ENCODE data around the gene NCBP3. TPM values are rescaled to one million over a fixed set of nuclear protein-coding genes. Genes with fewer than 3 reads are reported as not detected.
A peak's percentile ranks its signal among the peaks of the same experiment; 100 is the strongest.

NCBP3 gene
- total and polyA plus RNA-seq, 9 of the 15 experiments (the other 6 are each of a cell fraction or from before 2014, with no cell fraction given): 3.1 to 25.5 (median 20.5) TPM

DNA sequence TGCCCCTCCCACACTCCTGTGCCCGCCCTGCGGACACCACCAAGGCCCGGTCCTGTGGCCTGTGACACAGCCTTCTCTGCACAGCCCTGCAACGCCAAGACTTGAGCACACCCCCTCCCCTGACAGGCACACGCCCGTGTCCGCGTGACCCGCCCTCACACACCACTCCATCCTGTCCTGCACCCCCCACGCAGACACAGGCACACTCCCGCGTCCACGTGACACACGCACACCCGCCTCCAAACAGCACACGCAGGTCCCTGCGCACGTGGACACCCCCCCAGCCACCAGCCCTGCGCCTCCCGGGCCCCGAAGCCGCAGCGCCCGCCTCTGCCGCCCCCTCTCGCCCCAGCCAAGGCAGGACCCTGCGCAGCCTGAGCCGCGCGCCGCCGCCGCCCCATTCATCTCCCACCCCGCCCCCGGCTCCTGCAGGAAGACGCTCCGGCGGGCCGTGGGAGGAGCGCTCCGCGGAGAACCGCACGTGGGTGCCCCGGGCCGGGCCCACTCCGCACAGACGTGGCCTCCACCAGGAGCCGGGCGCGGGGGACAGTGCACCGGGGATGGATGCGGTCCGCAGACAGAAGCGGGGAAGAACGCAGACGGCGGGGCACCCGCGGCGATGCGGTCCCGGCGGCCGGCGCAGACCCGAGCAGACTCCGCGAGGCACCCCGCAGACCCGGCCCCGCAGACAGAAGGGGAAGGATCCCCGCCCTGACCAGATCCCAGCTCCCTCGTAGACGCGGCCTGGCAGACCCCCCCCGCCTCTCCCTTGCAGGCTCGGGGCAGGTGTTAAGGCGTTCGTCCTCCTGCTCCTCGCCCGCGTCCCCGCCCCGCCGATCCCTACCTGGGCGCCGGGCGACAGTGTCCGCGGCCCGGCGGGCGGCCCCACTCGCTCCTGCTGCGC is 46.3 kb upstream of the NCBP3 start (continued):
- TF ChIP-seq CBFB (CRISPR knock-in tag; IDR thresholded peaks at IDR 0.05): no peak
- TF ChIP-seq CEBPZ (IDR thresholded peaks at IDR 0.05; ENCODE audit: borderline replicate concordance, low read depth, low read length): no peak
- TF ChIP-seq ZNF224 (CRISPR knock-in tag; IDR thresholded peaks at IDR 0.05): no peak
- TF ChIP-seq, protein P1, sequence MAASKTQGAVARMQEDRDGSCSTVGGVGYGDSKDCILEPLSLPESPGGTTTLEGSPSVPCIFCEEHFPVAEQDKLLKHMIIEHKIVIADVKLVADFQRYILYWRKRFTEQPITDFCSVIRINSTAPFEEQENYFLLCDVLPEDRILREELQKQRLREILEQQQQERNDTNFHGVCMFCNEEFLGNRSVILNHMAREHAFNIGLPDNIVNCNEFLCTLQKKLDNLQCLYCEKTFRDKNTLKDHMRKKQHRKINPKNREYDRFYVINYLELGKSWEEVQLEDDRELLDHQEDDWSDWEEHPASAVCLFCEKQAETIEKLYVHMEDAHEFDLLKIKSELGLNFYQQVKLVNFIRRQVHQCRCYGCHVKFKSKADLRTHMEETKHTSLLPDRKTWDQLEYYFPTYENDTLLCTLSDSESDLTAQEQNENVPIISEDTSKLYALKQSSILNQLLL (CRISPR knock-in tag; IDR thresholded peaks at IDR 0.05; ENCODE audit: borderline replicate concordance): no peak
- TF ChIP-seq MECOM (CRISPR knock-in tag; IDR thresholded peaks at IDR 0.05): no peak
- no peak for TF ChIP-seq SIN3B (IDR thresholded peaks at IDR 0.05; ENCODE audit: low read depth)
- TF ChIP-seq, protein P2, sequence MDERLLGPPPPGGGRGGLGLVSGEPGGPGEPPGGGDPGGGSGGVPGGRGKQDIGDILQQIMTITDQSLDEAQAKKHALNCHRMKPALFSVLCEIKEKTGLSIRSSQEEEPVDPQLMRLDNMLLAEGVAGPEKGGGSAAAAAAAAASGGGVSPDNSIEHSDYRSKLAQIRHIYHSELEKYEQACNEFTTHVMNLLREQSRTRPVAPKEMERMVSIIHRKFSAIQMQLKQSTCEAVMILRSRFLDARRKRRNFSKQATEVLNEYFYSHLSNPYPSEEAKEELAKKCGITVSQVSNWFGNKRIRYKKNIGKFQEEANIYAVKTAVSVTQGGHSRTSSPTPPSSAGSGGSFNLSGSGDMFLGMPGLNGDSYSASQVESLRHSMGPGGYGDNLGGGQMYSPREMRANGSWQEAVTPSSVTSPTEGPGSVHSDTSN (CRISPR knock-in tag; IDR thresholded peaks at IDR 0.05; ENCODE audit: low read depth): no peak
- TF ChIP-seq, protein P2 (tag; conservative IDR thresholded peaks at IDR 0.05; ENCODE audit: low read depth): no peak
- no peak for TF ChIP-seq TCF7 (IDR thresholded peaks at IDR 0.05; ENCODE audit: borderline replicate concordance)
- TF ChIP-seq GABPA (tag; conservative IDR thresholded peaks at IDR 0.05; ENCODE audit: low read depth): 0 out of 2 replicates have a peak, but pooled peaks have one; percentile 2
- no peak for TF ChIP-seq RHOXF2B (CRISPR knock-in tag; conservative IDR thresholded peaks at IDR 0.05)
- peak in 1 of 2 experiments; percentile 87; a peak in 1 of 4 replicates for TF ChIP-seq HDAC1 (IDR thresholded peaks at IDR 0.05)
- TF ChIP-seq KDM5B (IDR thresholded peaks at IDR 0.05; ENCODE audit: insufficient replicate concordance, low read depth, low read length): no peak
- TF ChIP-seq MED1 (CRISPR knock-in tag; IDR thresholded peaks at IDR 0.05; ENCODE audit: borderline replicate concordance): no peak
- no peak for TF ChIP-seq ZSCAN32 (CRISPR knock-in tag; IDR thresholded peaks at IDR 0.05)
- TF ChIP-seq RUNX1 (IDR thresholded peaks at IDR 0.05; ENCODE audit: low read depth): no peak
- TF ChIP-seq NFE2L1 (tag; IDR thresholded peaks at IDR 0.05; ENCODE audit: borderline replicate concordance, low read depth): no peak
- TF ChIP-seq, protein P3, sequence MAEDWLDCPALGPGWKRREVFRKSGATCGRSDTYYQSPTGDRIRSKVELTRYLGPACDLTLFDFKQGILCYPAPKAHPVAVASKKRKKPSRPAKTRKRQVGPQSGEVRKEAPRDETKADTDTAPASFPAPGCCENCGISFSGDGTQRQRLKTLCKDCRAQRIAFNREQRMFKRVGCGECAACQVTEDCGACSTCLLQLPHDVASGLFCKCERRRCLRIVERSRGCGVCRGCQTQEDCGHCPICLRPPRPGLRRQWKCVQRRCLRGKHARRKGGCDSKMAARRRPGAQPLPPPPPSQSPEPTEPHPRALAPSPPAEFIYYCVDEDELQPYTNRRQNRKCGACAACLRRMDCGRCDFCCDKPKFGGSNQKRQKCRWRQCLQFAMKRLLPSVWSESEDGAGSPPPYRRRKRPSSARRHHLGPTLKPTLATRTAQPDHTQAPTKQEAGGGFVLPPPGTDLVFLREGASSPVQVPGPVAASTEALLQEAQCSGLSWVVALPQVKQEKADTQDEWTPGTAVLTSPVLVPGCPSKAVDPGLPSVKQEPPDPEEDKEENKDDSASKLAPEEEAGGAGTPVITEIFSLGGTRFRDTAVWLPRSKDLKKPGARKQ (CRISPR knock-in tag; IDR thresholded peaks at IDR 0.05): no peak
